ENCODE measurements around the gene HDHD3.
A peak's percentile ranks its signal among the peaks of the same experiment; 100 is the strongest.
"Not testable (repeated sequence)": the region's sequence is repeated elsewhere in the genome, so short reads cannot be mapped to it uniquely, and the experiment has no call there.

HDHD3 gene

GRCh38 chr9:113365652-113366051 is 11.1 kb downstream of the HDHD3 start:
- not testable (repeated sequence) for DNase-seq (ENCODE audit: low read depth in 1 of 2, low spot score in 1 of 2)

- no peak for DNase-seq (ENCODE audit: low read depth in 1 of 2, low spot score in 1 of 2)
Observed at GRCh38 chr9:113364951-113365350, 11.8 kb downstream of the HDHD3 start.

GRCh38 chr9:113363336-113363735 is 13.4 kb downstream of the HDHD3 start:
- DNase-seq (ENCODE audit: low read depth in 1 of 2, low spot score in 1 of 2) = no peak

GRCh38 chr9:113361304-113362018 is 15.3 kb downstream of the HDHD3 start:
- DNase-seq (ENCODE audit: low read depth in 1 of 2, low spot score in 1 of 2) = no peak

GRCh38 chr9:113360242-113360842 is 16.4 kb downstream of the HDHD3 start:
- DNase-seq (ENCODE audit: low read depth in 1 of 2, low spot score in 1 of 2) = no peak

- DNase-seq (ENCODE audit: low read depth in 1 of 2, low spot score in 1 of 2) = no peak
Observed at GRCh38 chr9:113359385-113359784, 17.4 kb downstream of the HDHD3 start.

- DNase-seq (ENCODE audit: low read depth in 1 of 2, low spot score in 1 of 2) = no peak
Observed at GRCh38 chr9:113356686-113357292, 20.0 kb downstream of the HDHD3 start.

GRCh38 chr9:113355040-113355596 is 21.7 kb downstream of the HDHD3 start:
- DNase-seq (ENCODE audit: low read depth in 1 of 2, low spot score in 1 of 2) = no peak

- DNase-seq (ENCODE audit: low read depth in 1 of 2, low spot score in 1 of 2) = no peak
Observed at GRCh38 chr9:113352411-113352810, 24.4 kb downstream of the HDHD3 start.

GRCh38 chr9:113352006-113352405 is 24.8 kb downstream of the HDHD3 start:
- no peak for DNase-seq (ENCODE audit: low read depth in 1 of 2, low spot score in 1 of 2)

GRCh38 chr9:113350937-113351336 is 25.8 kb downstream of the HDHD3 start:
- no peak for DNase-seq (ENCODE audit: low read depth in 1 of 2, low spot score in 1 of 2)

- DNase-seq (ENCODE audit: low read depth in 1 of 2, low spot score in 1 of 2) = no peak
Observed at GRCh38 chr9:113350107-113350661, 26.6 kb downstream of the HDHD3 start.

GRCh38 chr9:113349445-113350094 is 27.2 kb downstream of the HDHD3 start, which contains the start of gene BSPRY:
Gene BSPRY, plus strand, starts transcription at chr9:113349541. Its CDS starts 39 bp downstream, at chr9:113349580.
- no peak for DNase-seq (ENCODE audit: low read depth in 1 of 2, low spot score in 1 of 2)

GRCh38 chr9:113349066-113349444 is 27.7 kb downstream of the HDHD3 start:
- no peak for DNase-seq (ENCODE audit: low read depth in 1 of 2, low spot score in 1 of 2)

- DNase-seq (ENCODE audit: low read depth in 1 of 2, low spot score in 1 of 2) = no peak
Observed at GRCh38 chr9:113348437-113348836, 28.3 kb downstream of the HDHD3 start.

GRCh38 chr9:113345671-113346070 is 31.1 kb downstream of the HDHD3 start:
- no peak for DNase-seq (ENCODE audit: low read depth in 1 of 2, low spot score in 1 of 2)

- no peak for DNase-seq (ENCODE audit: low read depth in 1 of 2, low spot score in 1 of 2)
Observed at GRCh38 chr9:113345190-113345589, 31.6 kb downstream of the HDHD3 start.

- no peak for DNase-seq (ENCODE audit: low read depth in 1 of 2, low spot score in 1 of 2)
Observed at GRCh38 chr9:113343732-113344231, 33.0 kb downstream of the HDHD3 start.

GRCh38 chr9:113341712-113342410 is 34.9 kb downstream of the HDHD3 start:
- DNase-seq (ENCODE audit: low read depth in 1 of 2, low spot score in 1 of 2) = no peak

GRCh38 chr9:113340011-113340699 is 36.6 kb downstream of the HDHD3 start, which contains the start of gene WDR31:
Gene WDR31, minus strand, starts transcription at chr9:113340275. Its CDS starts 8,253 bp downstream, at chr9:113332022.
- DNase-seq (ENCODE audit: low read depth in 1 of 2, low spot score in 1 of 2) = peak; percentile 54 to 76

Measured in stimulated activated CD4-positive, alpha-beta T cell treated with anti-CD3 and anti-CD28 coated beads, Interleukin-15, amount 100 ng/mL, for 1 hour (primary cell).